Kidney glomerular epithelial cell (primary cell): ENCODE data around the gene ENPP6.
A peak's percentile ranks its signal among the peaks of the same experiment; 100 is the strongest.

Source experiments
- DNase-seq: peaks from one replicate; lab custom pipeline; 2025; lab: John Stamatoyannopoulos, UW

Gene ENPP6

DNA sequence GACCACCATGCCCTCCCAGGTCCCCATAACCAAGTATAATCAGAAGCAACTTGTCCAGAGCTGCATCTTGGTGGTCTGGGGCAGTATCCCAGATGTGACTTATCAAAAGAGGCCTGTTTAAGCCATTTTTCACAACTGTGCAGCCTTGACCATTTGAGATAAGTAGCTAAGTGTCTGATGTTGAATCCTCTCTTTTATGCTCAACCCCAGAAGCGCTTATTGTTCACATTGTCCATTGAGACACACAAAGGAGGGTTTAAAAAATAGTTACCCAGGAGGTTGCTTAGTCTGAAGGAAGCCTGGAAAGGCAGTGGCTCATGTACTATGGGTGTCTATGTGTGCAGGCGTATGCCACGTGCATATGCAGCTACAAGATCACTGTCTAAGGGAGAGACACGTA lies 27.0 kb downstream of the ENPP6 start:
- no peak for DNase-seq

DNA sequence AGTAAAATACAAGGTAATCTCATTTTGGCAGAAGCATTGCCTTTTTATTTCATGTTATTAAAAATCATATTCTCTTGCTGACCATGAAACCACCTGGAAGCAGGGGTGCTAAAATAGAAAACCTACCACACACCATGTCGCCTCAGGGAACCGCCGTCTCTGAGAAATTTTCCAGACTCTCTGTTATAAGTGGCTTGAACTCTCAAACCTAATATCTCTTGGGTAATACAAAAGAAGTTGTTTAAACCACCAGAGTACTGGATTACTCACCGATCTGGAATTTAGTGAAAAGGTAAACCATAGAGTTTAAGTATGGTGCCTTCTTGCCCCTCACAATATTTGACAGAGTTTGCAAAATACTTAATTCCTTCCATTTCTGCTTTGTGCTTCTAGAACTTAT lies 27.7 kb downstream of the ENPP6 start:
- no peak for DNase-seq

DNA sequence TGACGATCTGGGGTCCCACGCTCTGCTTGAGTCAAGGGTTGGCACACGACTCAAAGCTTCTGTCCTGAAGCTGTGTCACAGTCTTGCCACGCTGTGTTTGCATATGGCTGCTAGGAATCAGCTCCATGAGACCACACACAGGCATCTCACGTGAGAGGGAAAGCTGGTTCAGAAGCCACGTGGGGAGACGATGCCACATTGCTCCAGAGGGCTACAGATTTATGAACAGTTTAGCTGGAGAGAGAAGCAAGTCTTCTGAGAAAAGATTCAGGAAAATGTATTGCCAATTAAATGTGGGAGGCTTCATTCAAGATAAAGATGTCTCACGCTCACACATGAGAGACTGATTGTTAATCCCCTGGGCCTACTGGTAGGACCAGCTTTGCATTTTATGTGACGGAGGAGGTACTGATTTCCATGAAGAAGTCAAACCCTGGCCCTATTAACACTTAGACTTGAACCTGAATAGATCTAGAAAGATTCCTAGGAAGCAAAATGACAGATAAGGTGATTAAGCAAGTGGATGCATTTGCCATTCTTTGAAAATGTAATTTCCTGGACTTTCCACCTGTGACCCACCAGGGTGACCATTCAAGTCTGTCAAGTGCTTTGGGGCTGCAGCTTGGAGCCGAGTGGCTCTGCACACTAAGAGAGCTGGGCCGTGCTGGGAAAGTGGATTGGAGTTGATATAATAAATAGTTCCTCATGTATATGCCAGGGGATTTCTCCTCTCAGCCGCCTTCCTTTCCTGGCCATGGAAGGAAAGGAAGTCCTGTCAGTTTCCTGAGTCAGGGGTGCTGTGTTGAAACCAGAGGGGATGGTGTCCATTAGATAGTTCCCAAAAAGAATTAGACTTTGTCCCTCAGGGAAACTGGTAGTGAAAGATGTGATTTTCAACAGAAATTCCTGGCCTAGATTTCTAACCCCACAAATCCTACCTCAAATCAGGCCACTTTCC lies 29.0 kb downstream of the ENPP6 start:
- no peak for DNase-seq

DNA sequence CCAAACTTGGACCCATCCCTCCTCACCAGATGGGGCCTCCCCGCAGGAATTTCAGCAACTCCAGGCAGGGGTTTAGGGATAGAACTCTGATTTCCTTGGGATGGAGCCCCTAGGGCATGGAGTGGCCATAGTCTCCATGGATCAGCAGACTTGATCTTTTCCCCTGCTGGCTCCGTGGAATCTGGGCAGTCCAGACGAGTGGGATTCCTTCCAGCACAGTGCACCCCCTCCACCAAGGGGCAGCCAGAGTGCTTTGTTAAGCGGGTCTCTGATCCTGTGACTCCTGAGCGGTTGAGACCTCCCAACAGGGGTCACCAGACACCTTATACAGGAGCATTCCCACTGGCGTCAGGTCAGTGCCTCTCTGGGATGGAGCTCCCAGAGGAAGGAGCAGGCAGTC lies 40.4 kb downstream of the ENPP6 start:
- DNase-seq = no peak

DNA sequence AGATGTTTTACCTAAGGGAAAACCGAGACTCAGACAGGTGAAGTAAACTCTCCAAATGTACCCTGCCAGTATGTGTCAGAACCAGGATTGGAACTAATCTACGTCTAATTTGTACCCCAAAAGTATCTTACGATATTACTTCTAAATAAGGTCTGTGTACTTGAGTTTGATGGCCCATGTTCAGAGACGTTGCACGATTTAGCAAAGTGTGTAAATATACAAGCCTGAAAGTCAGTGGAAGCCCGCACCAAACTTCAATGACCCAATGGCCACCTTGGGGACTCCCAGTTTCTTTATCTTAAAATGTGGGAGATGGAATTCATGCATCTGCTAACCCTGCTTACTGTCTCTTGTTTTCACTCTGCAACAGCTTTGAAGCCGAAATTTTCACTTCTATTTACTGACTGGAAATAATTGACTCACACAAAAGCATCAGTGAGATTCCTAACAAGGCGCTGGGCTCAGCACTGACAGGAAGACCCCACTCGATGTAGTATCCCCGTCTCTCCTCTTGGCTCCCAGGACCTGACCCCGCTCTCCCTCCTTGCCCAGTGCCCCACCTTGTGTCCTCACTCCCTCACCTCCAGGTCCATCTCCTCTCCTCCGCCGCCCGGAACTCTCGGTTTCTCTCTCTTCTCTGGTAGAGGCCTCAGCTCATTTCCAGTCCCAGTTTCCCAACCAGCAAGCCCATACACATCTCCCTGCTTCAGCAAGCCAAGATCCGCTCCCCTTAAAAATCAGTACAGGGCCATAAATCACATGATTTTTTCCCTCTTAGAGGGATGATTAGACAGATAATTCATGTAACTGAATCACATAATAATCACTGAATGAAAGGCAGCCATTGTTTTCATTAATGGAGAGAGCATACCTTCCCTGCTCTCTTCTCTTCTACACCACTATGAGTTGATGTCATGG lies 42.8 kb downstream of the ENPP6 start:
- DNase-seq = no peak

DNA sequence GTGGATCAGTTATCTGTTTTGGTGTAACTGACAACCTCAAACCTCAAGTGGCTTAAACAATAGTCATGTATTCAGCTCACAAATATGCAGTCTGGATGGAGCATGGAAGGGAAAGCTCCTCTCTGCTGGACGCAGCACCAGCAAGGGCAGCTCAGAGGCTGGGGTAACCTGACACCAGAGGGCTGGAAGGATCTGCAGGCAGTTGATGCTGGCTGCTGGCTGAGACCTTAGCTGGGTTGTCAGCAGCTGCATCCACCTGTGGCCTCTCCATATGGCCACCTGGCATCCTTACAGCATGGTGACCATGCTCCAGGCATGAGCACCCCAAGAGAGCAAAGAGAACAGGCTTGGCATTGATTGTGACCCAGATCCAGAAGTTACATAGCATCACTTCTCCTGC lies 46.7 kb downstream of the ENPP6 start:
- DNase-seq = peak; percentile 4

DNA sequence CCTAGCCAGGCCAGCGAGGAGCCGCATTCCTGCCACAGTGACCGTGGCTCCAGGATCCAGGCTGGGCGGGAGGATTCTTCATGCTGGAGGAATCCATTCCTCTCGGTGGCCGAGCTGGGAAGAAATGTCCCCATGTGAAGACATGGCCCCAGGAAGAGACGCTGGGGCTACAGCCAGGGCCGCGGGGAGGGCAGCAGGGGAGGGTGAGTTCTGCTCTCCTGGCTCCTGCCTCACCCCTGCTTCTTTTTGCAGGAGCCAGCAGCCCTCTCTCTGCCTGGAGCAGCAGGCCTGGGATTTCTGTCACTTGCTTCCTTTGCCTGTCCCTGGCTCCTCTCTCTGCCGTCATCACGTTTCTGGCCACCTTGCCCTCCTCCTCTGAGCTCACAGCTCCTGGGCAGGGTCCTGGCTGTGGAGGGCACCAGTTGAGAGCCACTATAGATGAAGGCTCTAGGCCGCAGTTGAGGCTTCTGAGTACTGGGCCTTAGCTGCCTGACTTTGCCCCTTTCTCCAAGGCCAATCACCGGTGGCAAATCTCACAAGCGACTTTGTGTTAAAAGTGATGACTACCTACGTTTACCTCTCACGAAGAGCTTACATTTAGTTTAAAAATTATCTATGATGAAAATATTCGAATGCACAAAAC lies 48.3 kb downstream of the ENPP6 start:
- no peak for DNase-seq

DNA sequence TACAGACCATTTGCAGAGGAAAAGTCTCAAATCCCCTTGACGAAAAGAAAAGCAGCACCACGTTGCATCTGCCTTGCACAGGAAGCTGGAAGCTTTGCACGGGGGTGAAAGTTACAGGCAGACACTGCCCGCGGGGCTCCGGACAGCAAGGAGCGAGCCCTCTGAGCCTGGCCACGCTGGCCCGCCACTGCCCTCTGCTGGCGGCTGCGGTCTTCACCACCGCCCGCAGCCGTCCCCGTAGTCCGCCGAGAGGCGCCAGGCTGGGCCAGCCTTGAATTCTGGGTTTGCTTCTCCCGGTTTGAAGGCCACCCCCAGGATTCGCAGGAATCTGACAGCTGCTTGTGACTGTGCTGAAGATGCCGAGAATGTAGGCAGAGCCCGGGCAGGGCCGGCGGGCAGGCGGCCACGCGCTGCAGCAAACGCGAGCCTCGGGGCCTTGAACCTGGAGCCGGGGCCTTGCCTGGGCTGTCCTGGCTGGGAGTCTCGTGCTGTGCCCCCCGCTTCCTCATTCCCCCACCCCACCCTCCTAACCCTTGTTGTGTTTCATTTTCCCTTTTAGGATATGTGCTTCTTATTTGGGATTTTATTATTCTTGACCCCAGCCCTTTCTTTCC lies 49.2 kb downstream of the ENPP6 start:
- peak; percentile 51 for DNase-seq

DNA sequence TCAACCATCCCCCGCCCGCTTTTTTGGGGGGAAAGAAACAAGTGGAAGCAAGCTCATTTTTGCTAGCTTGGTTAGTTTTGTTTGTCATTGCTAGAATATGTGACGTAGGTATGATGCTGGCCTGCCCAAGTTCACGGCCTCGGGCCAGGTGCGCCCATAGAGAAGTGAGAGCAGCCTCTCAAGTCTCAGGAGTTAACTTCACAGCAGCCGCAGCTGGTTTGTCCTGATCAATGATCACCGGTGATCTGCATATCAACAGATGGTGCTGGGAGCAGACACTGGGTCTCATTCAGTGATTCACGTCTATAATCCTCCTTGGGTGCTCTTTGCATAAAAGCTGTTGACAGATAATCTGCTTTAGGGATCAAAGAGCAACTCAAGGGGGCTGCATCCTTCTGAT lies 50.1 kb downstream of the ENPP6 start:
- DNase-seq = no peak

DNA sequence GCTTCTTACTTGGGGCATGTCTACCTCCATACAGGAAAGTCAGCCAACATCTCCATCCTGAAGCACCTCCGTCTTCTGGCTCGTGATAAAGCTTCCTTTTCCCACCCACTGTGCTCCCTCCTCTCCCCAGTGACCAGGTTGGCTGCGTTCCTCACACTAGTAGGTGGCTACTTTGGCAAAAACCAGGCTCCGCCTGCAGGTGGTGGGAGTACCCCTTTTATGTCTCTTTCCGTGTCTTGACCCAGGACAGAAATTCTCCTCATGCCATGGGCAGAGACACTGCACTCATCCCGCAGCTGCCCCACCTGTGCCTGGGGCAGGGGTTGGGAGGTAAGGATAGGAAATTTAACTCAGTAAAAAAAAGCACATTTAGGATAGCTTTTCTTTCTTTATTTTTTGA lies 50.9 kb downstream of the ENPP6 start:
- DNase-seq = no peak

DNA sequence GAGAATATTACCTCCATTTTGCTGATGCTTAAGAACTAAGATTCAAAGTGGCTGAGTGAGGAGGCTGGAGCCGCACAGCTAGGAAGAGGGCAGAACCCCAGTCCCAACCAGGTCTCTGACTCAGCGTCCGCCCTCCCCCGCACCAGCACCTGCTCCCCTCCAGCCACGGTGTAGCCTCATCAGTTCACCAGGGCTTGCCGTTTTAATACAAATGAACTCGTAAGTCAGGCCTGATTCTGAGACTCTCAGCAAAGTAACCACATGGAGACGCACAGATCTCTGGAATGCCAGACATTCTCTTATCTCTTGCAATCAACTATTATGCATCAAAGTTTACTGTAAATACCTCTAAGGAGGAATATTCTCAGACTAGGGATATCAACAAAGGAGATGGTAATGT lies 52.4 kb downstream of the ENPP6 start:
- DNase-seq = peak; percentile 23

DNA sequence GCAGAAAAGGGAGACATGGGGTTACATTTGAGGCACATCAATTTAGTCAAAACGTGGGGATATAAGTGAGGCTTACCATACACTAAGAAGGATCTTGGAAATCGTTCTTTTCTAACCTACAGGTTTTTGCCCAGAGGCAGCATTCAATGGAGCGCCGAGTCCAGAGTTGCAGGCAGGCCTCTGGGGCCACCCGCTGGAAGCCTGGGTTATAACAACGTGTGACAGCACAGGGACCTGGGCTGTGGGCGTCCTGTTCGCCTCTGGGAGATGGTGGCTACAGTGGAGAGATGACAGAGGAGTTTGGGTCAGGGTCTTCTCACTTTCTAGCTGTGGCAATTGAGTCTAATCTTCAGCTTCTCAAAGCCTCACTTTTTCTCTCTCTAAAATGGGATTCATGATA lies 53.9 kb downstream of the ENPP6 start:
- peak; percentile 10 for DNase-seq

DNA sequence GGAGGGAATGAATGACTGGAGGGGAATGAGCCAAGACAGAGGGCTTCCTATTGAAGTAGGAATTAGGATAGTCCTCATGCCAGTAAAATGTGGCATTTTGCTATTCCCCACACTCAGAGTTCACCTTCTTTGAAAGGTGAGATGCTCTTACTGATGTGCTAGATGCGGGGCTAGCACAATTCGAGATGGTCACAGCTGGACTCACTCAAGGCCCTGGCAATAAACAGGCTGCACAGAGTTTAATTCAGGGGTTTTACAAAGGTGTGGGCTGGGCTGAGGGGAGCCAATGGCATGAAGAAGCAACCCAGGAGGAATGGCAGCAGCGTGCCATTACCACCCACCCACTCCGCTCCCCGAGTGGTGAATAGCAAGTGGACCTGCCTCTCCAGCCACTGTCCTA lies 55.1 kb downstream of the ENPP6 start:
- no peak for DNase-seq

DNA sequence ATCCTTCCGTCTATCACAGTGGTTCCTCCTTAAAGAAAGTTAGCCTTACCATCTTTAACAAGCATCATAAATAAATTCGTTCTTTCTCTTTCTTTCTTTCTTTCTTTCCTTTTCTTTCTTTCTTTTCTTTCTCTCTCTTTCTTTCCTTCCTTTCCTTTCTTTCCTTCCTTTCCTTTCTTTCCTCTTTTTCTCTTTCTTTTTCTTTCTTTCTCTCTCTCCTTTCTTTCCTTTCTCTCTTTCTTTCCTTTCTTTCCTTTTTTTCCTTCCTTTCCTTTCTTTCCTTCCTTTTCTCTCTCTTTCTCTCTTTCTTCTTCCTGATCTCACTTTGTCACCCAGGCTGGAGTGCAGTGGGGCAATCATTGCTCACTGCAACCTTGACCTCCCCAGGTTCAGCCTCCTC lies 60.4 kb downstream of the ENPP6 start:
- no peak for DNase-seq

DNA sequence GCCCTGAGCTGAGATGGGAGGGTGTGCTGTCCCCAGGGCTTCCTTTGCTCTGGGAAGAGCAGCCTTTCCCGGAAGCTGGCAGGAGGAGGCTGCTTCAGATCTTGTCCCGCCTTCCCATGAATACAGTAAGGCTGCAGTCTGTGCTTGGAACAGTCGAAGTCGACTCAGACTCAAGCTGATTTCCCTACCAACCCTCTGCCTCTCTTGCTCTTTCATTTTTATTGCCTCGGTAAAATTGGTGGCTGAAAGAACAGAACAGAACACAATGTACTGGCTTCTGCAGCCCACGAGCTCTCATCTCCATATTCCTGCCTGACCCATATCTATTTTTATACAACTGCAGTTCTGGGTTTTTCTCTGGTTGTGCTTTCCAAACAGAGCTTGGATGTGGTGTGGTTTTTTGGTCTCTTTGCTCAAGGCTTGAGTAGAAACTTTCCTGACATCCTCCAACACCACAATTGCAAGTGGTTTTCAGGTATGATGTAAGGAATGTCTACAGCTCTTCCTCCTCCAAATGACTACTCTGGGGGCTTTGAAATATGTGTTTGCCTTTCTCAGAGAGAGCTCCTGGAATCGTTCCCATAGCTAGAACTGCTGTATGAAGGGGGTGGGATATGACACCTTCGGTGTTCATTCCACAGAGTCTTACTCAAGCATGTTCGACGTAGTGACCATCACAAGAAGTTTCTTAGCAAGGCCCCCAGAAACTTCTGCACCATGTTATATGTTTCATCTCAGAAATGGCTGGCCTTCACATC lies 61.3 kb downstream of the ENPP6 start:
- DNase-seq = no peak

DNA sequence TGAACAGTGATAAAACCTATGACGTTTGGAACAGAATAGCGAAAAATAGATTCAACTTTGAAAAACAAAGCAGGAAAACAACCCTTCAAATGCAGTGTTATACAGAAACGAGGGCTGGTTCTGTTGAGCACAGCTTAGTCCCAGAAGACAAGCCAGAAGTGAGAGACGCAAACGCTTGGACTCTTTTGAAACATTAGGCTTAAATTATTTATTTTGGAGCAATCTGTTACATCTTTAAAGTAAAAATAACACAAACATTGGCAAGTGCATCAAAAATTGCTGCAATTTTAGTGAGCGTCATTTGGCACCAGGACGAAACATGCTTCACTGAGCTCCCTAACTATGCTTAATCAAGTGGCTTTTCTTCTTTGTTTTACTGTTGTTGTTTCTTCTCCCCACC lies 63.5 kb downstream of the ENPP6 start:
- DNase-seq = no peak

DNA sequence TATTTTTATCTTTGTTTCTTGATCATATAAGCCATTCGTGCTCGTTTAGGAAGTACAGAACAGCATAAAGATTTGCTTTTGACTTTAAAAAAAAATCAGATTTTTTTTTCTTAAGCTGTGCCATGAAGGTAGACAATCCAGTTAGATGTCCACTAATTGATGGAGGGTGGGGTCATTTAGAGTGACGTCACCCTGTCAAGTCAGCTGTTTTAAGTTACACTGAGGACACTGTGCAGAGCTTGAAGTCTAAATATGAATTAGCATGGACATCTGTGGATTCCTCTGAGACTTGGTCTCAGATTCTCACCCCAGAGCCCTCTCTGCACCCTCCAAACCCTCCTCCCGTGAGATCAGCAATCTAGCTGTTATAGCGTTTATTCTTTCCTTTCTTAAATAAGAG lies 63.9 kb downstream of the ENPP6 start:
- no peak for DNase-seq

DNA sequence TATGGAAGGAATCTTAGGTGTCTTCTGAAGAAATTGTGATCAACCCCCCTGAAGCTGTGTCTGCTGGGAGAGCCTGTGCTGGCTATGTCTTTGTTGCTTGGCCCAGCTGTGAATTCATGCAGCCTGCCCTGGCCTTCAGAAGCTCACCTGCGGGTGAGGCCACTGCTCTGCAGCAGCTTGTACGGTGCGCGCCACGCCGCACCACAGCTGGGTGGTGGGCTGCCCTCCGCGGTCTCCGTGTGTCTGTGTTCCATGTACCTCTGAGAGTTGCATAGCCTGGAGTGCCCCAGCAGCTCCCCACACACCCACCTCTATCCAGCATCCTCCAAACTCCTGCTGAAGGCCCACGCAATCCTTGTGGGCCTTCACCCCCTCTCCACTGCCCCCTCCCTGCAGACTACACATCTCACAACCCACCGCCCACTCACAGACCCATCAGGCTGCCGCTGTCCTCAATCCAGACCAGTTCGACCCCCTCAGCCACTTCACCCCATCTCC lies 65.6 kb downstream of the ENPP6 start:
- no peak for DNase-seq

DNA sequence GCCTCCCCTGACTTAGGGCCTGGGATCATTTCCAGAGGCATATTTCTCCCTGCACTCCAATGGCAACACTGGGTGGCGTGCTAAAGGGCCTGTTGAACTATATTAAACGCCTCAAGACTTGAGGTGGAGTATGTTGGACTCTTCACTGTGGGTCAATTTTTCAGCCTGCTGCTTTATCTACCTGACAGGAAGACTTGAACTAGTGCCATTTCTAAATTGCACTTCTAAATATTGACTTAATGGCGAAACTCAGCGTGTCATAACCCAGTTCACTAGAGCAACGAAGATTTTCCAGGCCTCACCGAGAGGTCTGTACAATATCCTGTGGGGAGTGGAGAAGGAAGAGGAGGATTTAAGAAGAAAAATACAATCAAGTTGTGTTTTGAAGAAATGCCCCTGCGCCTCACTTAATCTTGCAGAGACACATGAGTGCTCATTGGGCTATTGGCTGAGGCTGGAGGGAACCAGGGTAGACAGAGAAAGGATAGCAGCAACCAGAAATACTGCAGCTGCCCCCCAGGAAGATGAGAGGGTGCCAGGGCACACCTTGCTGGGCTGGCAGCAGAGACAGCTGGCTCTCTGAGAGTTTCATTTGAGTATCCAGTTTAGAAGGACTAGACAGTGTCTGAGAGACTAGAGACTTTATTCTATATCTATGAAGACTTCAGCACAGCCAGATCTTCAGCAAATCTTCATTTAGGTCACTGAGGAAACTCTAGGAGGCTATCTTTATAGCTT lies 67.4 kb downstream of the ENPP6 start:
- no peak for DNase-seq
